HG03457 (cell line): ENCODE results near the gene CABP5.
"Not testable (repeated sequence)": the region's sequence is repeated elsewhere in the genome, so short reads cannot be mapped to it uniquely, and the experiment has no call there.

Experiments
- ATAC-seq: cut with Tn5 transposase; IDR thresholded peaks from one replicate; pipeline ENCODE4 v1.9.1; 2021; ENCODE audit warnings: moderate number of reproducible peaks; ENCODE audit not compliant: unreplicated experiment

Gene CABP5

DNA sequence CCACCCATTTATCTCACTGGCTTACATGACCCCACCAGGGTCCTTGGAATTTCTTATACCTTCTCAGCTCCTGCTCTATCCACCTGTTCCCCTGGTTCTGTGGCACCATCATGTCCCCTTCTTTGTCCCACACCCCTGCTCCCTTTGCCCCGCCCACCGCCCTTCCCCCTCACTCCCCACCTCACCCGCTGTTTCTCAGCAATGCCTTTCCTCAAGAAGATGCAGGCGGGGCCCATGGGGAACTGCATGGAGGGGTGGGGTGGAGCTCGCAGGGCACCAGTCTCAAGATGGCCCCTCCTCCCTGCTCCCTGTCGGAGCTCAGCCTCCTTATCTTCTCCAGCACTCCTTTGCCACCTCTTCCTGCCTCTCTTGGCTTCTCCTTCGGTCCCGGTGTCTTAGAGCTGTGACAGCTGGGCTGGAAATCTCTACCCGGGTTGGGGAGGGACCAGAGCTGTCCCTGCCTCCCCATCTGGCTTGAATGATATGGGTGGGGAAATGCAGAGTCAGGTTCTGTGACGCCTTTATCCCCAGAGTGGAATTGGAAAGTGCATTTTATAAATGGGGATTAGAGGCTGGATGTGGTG, at the start of gene CABP5:
Gene CABP5, minus strand, starts transcription at position 405 of the 584 bp plus-strand sequence. Its CDS starts 157 bp downstream, at position 248.
- ATAC-seq: no peak

DNA sequence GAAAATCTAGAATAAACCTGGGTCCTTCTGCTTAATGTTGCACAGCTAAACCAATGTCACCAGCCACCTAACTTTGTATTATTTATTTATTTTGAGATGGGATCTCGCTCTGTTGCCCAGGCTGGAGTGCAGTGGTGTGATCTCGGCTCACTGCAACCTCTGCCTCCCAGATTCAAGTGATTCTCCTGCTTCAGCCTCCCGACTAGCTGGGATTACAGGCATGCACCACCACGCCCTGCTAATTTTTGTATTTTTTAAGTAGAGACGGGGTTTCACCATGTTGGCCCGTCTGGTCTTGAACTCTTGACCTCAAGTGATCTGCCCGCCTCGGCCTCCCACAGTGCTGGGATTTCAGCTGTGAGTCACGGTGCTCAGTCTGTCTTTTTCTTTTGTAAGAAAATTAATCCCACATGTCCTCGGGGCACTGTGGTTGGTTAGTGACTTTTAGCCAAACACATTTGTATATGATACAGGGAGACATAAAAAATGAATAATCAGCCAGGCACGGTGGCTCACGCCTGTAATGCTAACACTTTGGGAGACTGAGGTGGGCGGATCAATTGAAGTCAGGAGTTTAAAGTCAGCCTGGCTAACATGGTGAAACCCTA, 47.3 kb upstream of the CABP5 start:
- not testable (repeated sequence) for ATAC-seq

DNA sequence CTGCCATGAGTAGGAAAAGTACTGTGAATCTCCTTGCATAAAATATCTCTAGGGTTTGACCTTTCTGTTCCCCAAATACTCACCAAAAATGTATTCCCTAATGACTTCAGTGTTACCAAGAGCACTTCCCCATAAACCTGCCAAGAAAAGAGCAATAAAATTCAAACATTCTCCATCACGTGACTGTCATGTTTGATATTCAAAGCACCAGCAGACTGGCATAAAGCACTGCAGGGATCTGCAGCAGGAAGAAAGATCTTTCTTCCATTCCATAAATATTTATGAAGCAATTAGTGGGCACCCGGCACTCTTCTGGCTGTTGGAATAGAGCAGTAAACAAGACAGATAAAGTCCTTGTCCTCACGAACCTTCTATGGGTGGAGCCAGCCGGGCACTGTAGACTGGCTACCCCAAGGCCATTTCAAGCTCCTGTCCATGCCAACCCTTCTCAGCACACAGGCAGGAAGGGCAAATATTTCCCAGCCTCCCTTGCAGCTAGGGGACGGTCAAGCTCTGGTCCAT, 46.5 kb upstream of the CABP5 start:
- ATAC-seq: no peak

DNA sequence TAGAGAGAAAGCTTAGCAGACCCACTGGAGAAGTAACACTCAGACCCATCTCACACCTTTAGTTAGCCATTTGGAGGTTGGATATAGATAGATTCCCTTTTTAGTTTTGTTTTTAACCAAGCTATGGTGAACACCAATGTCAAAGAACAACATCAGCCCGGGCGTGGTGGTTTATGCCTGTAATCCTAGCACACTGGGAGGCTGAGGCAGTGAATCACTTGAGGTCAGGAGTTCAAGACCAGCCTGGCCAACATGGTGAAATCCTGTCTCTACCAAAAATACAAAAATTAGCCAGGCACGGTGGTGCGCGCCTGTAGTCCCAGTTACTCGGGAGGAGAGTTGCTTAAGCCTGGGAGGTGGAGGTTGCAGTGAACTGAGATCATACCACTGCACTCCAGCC, 45.1 kb upstream of the CABP5 start:
- ATAC-seq: not testable (repeated sequence)

DNA sequence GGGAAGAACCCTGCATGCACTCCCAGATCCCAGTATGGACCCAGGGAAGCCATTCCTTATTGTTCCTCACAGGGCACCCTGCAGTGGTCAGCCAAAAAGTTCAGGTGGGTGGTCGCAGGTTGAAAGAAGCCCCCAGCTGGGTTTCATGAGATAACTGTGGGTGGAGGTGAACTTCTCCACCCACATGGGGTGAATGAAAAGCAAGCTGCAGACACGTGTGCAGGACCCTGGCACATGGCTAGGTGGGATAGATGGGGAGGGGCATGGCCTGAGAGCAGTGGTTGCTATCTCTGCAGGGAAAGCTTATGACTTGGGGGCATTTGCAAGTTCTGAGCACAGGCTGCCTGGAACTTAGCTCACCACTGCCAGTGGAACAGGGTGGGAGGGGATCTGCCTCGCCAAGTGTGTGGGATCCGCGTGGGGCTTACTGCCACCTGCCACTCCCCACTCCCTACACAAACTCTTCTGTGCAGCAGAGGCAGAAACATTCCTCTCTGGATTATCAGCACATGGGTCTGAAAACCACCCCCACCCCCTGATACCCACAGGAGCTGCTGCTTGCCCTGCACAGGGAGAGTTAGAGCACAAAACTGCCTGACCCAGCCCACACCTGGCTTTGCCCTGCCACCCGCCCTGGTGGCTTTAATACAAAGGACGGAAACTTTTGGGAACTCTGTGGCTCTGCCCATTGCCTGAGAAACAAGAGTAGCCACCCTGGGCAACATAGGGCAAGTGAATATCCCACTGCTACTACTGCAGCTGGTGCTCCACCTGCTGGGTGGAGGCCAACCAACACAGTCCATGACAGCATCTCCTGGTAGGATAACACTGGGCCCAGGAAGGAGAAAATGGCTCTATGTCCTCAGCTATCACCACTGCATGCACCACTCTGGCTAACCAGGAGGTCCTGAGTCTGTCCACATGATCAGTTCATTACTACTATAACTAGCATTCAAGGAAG, 42.3 kb upstream of the CABP5 start:
- no peak for ATAC-seq

DNA sequence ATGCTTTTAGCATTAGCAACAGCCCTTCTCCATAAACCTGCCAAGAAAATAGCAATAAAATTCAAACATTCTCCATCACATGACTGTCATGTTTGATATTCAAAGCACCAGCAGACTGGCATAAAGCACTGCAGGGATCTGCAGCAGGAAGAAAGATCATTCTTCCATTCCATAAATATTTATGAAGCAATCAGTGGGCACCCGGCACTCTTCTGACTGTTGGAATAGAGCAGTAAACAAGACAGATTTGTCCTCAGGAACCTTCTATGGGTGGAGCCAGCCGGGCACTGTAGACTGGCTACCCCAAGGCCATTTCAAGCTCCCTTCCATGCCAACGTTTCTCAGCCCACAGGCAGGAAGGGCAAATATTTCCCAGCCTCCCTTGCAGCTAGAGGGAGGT, 41.2 kb upstream of the CABP5 start:
- ATAC-seq: no peak

DNA sequence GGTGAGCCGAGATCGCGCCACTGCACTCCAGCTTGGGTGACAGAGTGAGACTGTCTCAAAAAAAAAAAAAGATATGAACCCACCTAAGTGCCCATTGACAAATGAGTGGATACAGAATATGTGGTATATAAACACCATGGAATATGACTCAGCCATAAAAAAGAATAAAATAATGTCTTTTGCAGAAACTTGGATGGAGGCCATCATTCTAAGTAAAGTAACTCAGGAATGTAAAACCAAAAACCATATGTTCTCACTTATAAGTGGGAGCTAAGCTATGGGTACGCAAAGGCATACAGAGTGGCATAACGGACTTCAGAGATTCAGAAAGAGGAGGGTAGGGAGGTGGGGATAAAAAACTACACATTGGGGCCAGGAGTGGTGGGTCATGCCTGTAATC, 37.2 kb upstream of the CABP5 start:
- ATAC-seq: no peak

DNA sequence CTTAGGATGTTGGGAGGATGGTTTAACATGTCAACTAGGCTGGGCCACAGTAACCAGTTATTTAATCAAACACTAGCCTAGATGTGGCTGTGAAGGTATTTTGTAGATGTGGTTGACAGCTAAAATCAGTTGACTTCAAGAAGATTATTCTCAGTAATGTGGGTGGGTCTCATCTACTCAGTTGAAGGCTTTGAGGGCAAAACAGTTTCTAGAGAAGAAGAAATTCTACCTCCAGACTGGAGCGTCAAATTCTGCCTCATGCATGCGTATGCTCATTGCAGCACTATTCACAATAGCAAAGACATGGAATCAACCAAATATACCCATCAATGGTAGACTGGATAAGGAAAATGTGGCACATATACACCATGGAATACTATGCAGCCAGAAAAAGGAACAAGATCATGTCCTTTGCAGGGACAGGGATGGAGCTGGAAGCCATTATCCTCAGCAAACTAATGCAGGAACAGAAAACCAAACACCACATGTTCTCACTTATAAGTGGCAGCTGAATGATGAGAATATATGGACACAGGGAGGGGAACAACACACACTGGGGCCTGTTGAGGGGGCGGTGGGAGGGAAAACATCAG, 26.4 kb upstream of the CABP5 start:
- not testable (repeated sequence) for ATAC-seq

DNA sequence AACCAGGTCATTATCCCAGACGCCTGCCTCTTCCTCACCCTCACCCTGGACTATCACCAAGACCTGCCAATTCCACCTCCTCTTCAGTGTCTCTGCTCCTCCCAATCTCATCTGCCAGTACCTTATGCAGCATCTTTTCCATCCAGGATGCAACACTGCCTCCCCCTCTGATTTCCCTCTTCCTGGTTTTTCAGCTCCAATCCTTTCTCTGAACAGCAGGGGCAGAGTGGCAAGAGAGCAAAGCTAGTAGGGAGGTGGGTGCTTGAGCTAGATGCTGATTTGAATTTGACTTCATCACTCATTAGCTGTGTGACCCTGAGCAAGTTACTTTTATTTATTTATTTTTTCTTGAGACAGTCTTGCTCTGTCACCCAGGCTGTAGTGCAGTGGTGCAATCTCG, 25.6 kb upstream of the CABP5 start:
- ATAC-seq: no peak

DNA sequence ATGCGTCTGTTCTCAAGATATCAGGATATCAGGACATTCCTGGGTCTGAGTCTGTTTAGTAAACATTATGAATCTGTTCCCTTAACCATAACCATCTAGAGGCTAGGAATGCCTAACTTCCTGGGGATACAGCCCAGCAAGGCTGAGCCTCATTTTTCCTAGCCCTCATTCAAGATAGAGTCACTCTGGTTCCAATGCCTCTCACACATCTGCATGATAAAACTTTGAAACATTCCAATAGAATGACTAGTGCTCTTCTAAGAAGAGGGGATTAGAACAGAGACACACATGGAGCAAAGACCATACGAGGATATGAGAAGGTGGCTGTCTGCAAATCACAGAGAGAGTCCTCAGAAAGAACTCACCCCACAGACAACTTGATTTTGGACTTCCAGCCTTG, 20.6 kb upstream of the CABP5 start:
- ATAC-seq: no peak

DNA sequence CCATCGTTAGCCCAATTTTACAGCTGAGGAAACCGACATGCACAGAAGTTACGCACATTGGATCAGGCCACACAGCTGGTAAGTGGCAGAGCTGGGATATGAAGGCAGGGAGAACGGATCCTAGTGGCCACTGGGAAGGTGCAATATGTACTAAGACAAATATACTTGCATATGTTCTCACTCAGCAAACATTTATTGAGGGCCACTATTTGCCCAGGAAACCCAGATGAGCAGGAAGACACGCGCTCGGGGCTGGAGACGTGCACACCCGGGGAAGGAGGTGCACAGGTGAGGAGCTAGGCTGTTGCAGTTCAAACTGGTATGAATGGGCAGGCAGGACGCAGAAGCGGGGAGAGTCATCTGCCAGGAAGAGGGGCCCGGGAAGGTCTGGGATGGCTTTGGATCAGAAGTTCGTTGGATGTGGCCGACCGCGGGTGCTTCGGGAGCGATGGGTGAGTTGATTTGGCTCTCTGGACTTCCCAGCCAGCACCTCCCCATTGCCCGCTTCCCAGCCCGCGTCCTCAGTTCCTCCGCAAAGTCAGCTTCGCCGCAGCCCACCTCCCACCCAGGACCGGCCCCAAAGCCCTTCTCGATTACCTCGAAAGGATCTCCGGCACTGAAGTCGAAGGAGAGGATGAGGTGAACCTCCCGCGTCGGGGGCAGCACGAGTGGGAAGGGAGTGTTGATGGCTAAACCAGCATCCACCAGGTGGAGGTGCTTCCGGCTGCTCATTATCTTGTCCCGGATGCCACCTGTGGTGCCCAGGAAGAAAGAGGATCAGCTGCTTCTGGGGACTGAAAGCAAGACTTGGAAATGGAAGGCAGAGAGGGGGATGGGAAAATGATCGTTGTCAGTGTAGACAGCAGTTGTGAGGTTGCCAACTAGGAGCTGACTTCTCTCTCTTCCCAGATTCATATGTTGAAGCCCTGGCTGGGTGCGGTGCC, 17.8 kb upstream of the CABP5 start:
- ATAC-seq: no peak

DNA sequence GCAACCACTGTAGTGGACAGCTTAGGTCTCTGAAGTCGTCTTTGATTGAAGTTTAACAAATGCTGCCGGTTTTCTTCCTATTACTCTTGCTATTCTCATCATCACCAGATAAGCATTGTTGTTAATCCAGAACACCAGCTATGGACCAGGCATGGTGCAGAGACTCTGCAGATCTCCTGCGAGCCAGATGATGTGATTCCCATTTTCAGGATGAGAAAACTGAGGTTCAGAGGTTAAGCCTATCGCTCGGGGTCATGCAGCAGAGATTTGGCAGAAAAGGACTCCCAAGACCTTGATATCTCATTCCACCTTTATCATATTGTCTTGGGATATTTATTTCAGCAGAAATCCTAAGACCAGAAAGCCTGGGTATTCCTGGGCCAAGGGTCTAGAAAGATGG, 16.5 kb upstream of the CABP5 start:
- ATAC-seq: no peak

DNA sequence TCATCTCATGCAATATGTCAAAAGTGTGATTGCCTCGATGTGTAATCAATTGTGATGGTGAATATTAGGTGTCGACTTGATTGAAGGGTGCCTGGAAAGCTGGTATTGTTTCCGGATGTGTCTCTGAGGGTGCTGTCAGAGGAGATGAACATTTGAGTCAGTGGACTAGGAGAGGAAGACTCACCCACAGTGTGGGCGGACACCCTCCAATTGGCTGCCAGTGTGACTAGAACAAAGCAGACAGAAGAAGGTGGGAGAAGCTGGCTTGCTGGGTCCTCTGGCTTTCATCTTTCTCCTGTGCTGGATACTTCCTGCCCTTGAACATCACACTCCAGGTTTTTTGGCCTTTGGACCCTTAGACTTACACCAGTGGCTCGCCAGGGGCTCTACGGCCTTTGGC, 15.5 kb upstream of the CABP5 start:
- no peak for ATAC-seq

DNA sequence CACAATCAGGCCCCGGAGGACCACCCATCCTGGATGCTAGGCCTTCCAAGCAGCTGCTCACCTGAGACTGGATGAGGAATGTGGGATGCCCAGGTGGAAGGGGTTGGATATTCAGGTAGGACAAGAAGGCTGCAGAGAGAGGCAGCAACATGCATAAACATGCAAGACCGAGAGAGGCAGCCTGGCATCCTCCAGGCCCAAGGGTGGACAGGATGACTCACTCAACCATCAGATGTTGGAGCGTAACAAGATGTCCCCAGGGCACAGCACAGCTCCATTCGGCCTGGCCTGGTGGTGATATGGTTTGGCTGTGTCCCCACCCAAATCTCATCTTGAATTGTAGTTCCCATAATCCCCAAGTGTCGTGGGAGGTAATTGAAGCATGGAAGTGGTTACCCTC, 10.0 kb upstream of the CABP5 start:
- ATAC-seq: no peak

DNA sequence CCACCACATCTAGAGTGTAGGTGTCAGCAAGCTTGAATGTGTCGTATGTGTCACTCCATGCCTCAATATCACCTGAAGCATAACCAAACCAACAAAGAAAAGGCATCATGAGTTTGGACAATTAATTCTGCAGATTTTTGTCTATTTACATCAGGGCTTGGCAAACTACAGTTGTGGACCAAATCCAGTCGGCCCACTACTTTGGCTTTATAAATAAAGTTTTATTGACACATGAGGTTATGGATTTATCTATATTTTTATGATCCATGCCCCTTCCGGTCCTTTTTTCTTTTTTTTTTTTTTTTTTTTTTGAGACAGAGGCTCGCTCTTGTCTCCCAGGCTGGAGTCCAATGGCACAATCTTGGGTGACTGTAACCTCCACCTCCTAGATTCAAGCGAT, 9.2 kb upstream of the CABP5 start:
- no peak for ATAC-seq

DNA sequence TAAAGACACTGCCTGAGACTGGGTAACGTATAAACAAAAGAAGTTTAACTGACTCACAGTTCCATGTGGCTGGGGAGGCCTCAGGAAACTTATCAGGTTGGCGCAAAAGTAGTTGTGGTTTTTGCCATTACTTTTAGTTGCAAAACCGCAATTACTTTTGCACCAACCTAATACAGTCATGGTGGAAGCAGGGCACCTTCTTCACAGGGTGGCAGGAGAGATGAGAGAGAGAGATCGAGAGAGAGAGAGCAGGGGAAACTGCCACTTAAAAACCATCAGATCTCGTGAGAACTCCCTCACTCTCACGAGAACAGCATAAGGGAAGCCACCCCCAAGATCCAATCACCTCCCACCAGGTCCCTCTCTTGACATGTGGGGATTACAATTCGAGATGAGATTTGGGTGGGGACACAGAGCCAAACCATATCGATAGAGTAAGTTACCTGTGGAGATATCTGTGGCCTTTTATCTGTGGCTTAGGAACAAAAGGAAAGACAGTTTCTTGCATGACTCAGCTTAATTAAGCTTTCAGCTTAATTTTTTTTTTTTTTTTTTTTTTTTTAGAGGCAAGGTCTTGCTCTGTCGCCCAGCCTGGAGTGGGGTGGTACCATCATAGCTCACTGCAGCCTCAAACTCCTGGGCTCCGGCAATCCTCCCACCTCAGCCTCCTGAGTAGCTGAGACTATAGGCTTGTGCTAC, 7.6 kb upstream of the CABP5 start:
- no peak for ATAC-seq

DNA sequence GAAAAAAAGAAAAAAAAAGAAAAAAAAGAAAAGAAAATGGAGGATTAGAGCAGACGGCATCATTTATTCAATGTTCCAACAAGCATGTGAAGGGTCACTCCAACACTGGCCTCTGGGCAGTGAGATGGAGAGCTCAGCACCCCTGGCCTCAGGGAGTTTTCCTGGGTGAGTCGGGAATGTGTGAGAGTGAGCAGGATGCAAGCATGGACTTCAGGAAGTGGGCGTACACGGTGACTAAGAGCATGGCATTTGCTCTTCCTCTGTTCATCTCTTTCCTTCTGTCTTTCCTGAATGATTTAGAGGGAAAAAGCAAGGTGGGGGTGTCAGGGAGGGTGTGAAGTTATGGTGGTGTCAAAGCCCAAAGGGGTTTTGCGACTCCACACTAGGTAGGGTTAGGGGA, 682 bp upstream of the CABP5 start:
- no peak for ATAC-seq

DNA sequence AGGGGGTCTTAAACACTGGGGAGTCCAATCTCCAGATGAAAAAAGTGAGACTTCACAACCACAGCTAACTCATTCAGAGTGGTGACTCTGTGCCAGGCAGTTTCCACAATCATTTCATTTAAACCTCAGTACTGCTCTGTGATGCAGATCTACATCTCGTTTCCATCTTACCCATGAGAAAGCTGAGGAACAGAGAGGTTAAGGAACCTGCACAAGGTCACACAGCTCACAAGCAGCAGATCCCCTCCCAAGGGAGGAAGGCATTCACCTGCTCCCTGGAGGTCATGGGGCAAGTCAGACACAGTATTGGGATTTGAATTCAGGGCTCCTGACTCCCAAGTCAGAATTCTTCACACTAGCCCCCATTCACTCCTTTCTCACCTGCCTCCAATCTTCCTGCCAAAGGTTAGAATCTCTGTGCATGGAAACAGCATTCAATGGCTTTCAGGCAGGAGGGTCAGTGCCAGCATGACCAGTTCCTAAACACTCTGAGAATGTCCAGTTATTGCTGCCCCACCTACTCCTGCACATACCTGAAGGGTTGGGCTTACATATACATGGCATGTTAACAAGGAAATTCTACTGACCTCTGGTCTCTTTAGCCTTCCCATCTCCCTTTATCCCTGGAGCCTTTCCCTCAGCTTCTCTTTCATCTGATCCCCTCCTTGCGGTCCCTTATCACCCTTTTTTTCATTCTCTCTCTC, 1.9 kb downstream of the CABP5 start:
- no peak for ATAC-seq

DNA sequence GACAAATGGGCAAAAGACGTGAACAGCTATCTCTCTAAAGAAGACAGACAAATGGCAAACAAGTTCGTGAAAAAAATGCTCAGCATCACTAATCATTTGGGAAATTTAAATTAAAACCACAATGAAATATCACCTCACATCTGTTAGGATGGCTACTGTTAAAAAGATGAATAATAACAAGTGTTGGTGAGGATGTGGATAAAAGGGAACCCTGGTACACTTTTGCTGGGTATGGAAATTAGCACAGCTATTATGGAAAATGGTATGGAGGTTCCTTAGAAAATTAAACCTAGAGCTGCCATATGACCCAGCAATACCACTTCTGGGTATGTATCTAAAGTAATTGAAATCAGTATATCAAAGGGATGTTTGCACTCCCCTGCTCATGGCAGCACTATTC, 7.1 kb downstream of the CABP5 start:
- no peak for ATAC-seq
